GM23248 (cell line): ENCODE results near the gene ZNF564. TPM values are rescaled to one million over a fixed set of nuclear protein-coding genes. Genes with fewer than 3 reads are reported as not detected.

Experiments used
- DNase-seq: peaks from one replicate; pipeline ENCODE4 v3.0.0-alpha.2; 2015
- H2AFZ ChIP-seq: fragments of 200-600 bp; sonication (generic); 2 replicates; pipeline ENCODE4 v1.6.1; 2016; ENCODE audit warnings: antibody characterized with exemption
- H3F3A ChIP-seq: fragments of 200-600 bp; sonication (generic); 2 replicates; pipeline ENCODE4 v1.6.1; 2016; ENCODE audit warnings: mild to moderate bottlenecking, antibody characterized with exemption, mixed run types; ENCODE audit not compliant: insufficient read depth
- H3K27ac ChIP-seq: fragments of 200-600 bp; sonication (generic); 2 replicates; pipeline ENCODE4 v1.5.1; 2016; ENCODE audit warnings: mild to moderate bottlenecking
- H3K27me3 ChIP-seq: fragments of 200-600 bp; sonication (generic); replicated peaks from 2 replicates; pipeline ENCODE4 v1.6.1; 2016; ENCODE audit warnings: mild to moderate bottlenecking; ENCODE audit not compliant: insufficient read depth
- H3K36me3 ChIP-seq: fragments of 200-600 bp; sonication (generic); 2 replicates; pipeline ENCODE4 v1.6.1; 2016; ENCODE audit warnings: low read depth, mild to moderate bottlenecking
- H3K4me1 ChIP-seq: fragments of 200-600 bp; sonication (generic); 2 replicates; pipeline ENCODE4 v1.6.1; 2016; ENCODE audit warnings: mild to moderate bottlenecking; ENCODE audit not compliant: insufficient read depth
- H3K4me2 ChIP-seq: fragments of 200-600 bp; sonication (generic); one replicate; pipeline ENCODE4 v1.6.1; 2016; ENCODE audit warnings: mild to moderate bottlenecking; ENCODE audit not compliant: unreplicated experiment
- H3K4me3 ChIP-seq: fragments of 200-600 bp; sonication (generic); 2 replicates; pipeline ENCODE4 v1.5.1; 2016; ENCODE audit warnings: mild to moderate bottlenecking
- H3K79me2 ChIP-seq: fragments of 200-600 bp; sonication (generic); 2 replicates; pipeline ENCODE4 v1.6.1; 2016; ENCODE audit warnings: mild to moderate bottlenecking; ENCODE audit not compliant: insufficient read depth
- H3K9ac ChIP-seq: fragments of 200-600 bp; sonication (generic); 2 replicates; pipeline ENCODE4 v1.6.1; 2016; ENCODE audit warnings: mild to moderate bottlenecking
- H3K9me2 ChIP-seq: fragments of 200-600 bp; sonication (generic); 2 replicates; pipeline ENCODE4 v1.6.1; 2016; ENCODE audit warnings: mixed run types, mild to moderate bottlenecking, moderate library complexity; ENCODE audit not compliant: insufficient read depth
- H3K9me3 ChIP-seq: fragments of 200-600 bp; sonication (generic); one replicate; pipeline ENCODE4 v1.6.1; 2017; ENCODE audit warnings: low read depth
- H4K20me1 ChIP-seq: fragments of 200-600 bp; sonication (generic); 2 replicates; pipeline ENCODE4 v1.6.0; 2016; ENCODE audit not compliant: insufficient read depth
- EZH2 ChIP-seq: fragments of 200-600 bp; sonication (generic); IDR thresholded peaks from 2 replicates; pipeline ENCODE4 v1.6.1; 2018; ENCODE audit warnings: antibody characterized with exemption, mild to moderate bottlenecking; ENCODE audit not compliant: insufficient read depth, poor library complexity, severe bottlenecking
- EZH2phosphoT487 ChIP-seq: fragments of 200-600 bp; sonication (generic); IDR thresholded peaks from 2 replicates; pipeline ENCODE4 v1.6.1; 2018; ENCODE audit warnings: antibody characterized with exemption, moderate library complexity, mild to moderate bottlenecking, low read depth; ENCODE audit not compliant: insufficient read depth
- WGBS, 2 experiments: methylation state at CpG; one replicate each; pipeline ENCODE4 v1.1.6; 2015 to 2017; ENCODE audit warnings: low lambda C conversion rate in 2 of 2, low coverage in 1 of 2; ENCODE audit errors: missing lambda C conversion rate in 2 of 2; 5-methylcytosine and 5-hydroxymethylcytosine counted together
- in situ Hi-C: fragments of 300-500 bp; cut with MboI; formaldehyde crosslinking; loops from 2 replicates; pipeline ENCODE4 v1.15.0; 2020
- polyA plus RNA-seq: library from polyadenylated mRNA; unstranded; fragments of >200 nt; fragmentation: Nextera tagmentation; extraction: Ambion mirVana; gene quantifications from 2 replicates; pipeline ENCODE4 v1.2.1, GENCODE V29; 2016
- total RNA-seq: library from RNA; depleted of rRNA; stranded (reverse); fragments of >200 nt; shearing (Covaris generic); gene quantifications from 2 replicates; pipeline ENCODE4 v1.2.3, GENCODE V29; 2014

Gene ZNF564
- total and polyA plus RNA-seq, 2 experiments from 2014 or later, result 3.7 to 5.6 TPM

DNA sequence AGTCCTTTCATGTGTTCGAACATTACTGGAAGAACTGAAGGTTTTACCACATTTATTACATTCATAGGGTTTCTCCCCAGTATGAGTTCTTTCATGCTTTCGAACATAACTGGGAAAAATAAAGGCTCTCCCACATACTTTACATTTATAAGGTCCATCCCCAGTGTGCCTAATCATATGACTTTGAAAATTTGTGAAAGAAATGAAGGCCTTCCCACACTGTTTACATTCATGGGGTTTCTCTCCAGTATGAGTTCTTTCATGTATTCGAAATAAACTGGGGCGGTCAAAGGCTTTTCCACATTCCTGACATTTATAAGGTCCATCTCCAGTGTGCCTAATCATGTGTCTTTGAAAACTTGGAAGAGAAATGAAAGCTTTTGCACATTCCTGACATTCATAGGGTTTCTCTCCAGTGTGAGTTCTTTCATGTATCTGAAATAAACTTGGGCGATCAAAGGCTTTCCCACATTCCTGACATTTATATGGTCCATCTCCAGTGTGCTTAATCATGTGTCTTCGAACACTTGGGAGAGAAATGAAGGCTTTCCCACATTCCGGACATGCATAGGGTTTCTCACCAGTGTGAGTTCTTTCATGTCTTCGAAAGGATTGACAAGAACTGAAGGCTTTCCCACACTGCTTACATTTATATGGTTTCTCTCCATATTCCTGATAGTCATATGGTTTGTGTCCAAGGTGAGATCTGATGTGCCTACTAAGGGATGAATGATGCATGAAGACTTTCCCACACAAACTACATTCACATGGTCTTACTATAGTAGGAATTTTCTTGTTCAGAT lies 24.0 kb downstream of the ZNF564 start:
- peaks cover 42% of the 10 kb centered on the region for H3K9me3 ChIP-seq
- no peaks in the 10 kb centered on the region for H3K9me2 ChIP-seq
- no peak overlapping the region for H3K27ac ChIP-seq
- no peak overlapping the region for H2AFZ ChIP-seq
- H3K4me3 ChIP-seq, result peak overlapping the region; percentile 24; the same call in 1 of the 2 replicates
- H3K27me3 ChIP-seq, result no peaks in the 10 kb centered on the region
- H3F3A ChIP-seq, result peaks cover 36% of the 10 kb centered on the region
- peaks cover 40% of the 10 kb centered on the region for H3K79me2 ChIP-seq
- H3K9ac ChIP-seq, result no peak overlapping the region
- no peaks in the 10 kb centered on the region for H3K4me1 ChIP-seq
- no peaks in the 10 kb centered on the region for H4K20me1 ChIP-seq
- 97 to 98% methylated on average over 8 of the region's 8 CpGs for WGBS, 2 experiments
- no peak overlapping the region for H3K4me2 ChIP-seq
- H3K36me3 ChIP-seq, result peaks cover 72% of the 10 kb centered on the region
- in situ Hi-C loops, result no loop called here
- DNase-seq, result peak; percentile 60
- TF ChIP-seq EZH2, result no peak
- no peak for TF ChIP-seq EZH2phosphoT487

DNA sequence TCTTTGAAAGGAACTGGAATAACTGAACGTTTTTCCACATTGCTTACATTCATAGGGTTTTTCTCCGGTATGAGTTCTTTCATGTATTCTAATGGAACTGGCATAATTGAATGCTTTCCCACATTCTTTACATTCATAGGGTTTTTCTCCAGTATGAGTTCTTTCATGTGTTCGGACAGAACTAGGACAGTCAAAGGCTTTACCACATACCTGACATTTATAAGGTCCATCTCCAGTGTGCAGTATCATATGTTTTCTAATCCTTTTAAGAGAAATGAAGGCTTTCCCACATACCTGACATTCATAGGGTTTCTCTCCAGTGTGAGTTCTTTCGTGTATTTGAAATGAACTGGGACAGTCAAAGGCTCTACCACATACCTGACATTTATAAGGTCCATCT lies 24.7 kb downstream of the ZNF564 start:
- in situ Hi-C loops, result no loop called here

DNA sequence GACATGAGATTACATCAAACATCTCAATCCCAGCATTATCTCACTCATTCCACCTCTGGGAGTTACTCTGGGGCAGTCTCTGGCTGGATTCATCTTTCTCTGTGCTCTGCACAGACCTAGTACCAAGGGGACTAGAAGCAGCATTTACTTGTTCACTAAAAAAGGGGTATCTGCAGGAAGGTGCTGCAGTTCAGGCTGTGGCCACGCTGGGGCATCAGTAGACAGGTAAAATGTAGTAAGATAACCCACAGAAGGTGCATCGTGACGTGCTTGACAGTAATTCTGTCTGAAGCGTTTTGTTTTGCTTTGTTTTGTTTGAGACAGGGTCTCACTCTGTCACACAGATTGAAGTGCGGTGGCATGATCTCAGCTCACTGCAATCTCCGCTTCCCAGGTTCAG lies 29.3 kb downstream of the ZNF564 start:
- DNase-seq, result no peak
- H4K20me1 ChIP-seq, result no peaks in the 10 kb centered on the region
- H3K4me3 ChIP-seq, result no peak overlapping the region
- H3K27ac ChIP-seq, result no peak overlapping the region
- H3K9ac ChIP-seq, result no peak overlapping the region
- no peak for TF ChIP-seq EZH2
- no peak for TF ChIP-seq EZH2phosphoT487
- H3F3A ChIP-seq, result peaks cover 22% of the 10 kb centered on the region
- H3K4me1 ChIP-seq, result no peaks in the 10 kb centered on the region
- H3K9me2 ChIP-seq, result no peaks in the 10 kb centered on the region
- no peaks in the 10 kb centered on the region for H3K27me3 ChIP-seq
- no peak overlapping the region for H3K4me2 ChIP-seq
- no peak overlapping the region for H2AFZ ChIP-seq
- WGBS, 2 experiments, result 56 to 58% methylated on average over 6 of the region's 6 CpGs
- in situ Hi-C loops, result no loop called here
- peaks cover 18% of the 10 kb centered on the region for H3K9me3 ChIP-seq
- H3K36me3 ChIP-seq, result peaks cover 39% of the 10 kb centered on the region
- H3K79me2 ChIP-seq, result no peaks in the 10 kb centered on the region

More for the DNA sequence above, 24.7 kb downstream of the ZNF564 start:
- Histone ChIP-seq H3K27ac (no peak overlapping the region), H4K20me1 (no peaks in the 10 kb centered on the region), H3K4me1 (no peaks in the 10 kb centered on the region), H3K79me2 (peaks cover 35% of the 10 kb centered on the region), H3K4me2 (no peak overlapping the region), H3K9me3 (peaks cover 42% of the 10 kb centered on the region), H3K4me3 (peak overlapping the region; percentile 9; the same call in 1 of the 2 replicates), H3K27me3 (no peaks in the 10 kb centered on the region), H3K9me2 (no peaks in the 10 kb centered on the region), H2AFZ (no peak overlapping the region), H3K9ac (no peak overlapping the region), H3F3A (peaks cover 39% of the 10 kb centered on the region), H3K36me3 (peaks cover 72% of the 10 kb centered on the region)
- DNase-seq, result no peak
- no peak for TF ChIP-seq EZH2phosphoT487
- 89 to 93% methylated on average over 4 of the region's 4 CpGs for WGBS, 2 experiments

DNA sequence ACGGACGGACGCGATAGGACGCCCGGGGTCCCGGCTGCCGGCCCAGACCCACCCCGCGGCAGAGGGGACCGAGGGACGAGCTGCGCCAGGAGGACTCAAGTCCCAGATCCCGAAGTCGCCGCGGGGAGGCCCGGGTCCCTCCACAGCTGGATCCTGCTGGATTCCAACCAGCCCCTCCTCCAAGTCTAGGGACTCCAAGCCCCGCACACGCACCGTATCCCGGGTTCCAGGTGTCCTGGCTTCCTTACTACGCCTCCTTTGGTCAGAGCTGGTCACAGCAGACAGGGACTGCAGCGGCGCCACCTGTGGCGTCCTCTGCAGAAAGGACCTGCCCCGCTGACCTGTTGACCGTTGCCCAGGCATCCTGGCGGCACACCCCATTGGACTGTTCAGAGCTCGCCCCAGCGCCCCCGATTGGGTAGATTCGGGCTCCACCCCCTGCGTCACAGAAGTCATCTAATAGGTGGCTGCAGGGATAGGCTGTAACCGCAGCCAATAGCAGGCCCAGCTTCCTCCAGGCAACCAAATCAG lies 37.7 kb downstream of the ZNF564 start:
- H3K27me3 ChIP-seq, result no peaks in the 10 kb centered on the region
- no peaks in the 10 kb centered on the region for H3K9me2 ChIP-seq
- no peaks in the 10 kb centered on the region for H3K36me3 ChIP-seq
- no peaks in the 10 kb centered on the region for H3K4me1 ChIP-seq
- H3F3A ChIP-seq, result no peaks in the 10 kb centered on the region
- in situ Hi-C loops, result no loop called here
- no peak overlapping the region for H3K4me3 ChIP-seq
- H3K27ac ChIP-seq, result no peak overlapping the region
- no peak overlapping the region for H2AFZ ChIP-seq
- no peak for TF ChIP-seq EZH2phosphoT487
- no peak for TF ChIP-seq EZH2
- DNase-seq, result no peak
- WGBS, 2 experiments, result 18 to 22% methylated on average over 15 to 35 of the region's 35 CpGs
- no peaks in the 10 kb centered on the region for H4K20me1 ChIP-seq
- H3K4me2 ChIP-seq, result no peak overlapping the region
- no peaks in the 10 kb centered on the region for H3K9me3 ChIP-seq
- H3K79me2 ChIP-seq, result no peaks in the 10 kb centered on the region
- H3K9ac ChIP-seq, result no peak overlapping the region
